ENCODE results near the gene C22orf31.
A peak's percentile ranks its signal among the peaks of the same experiment; 100 is the strongest.
"Not testable (repeated sequence)": the region's sequence is repeated elsewhere in the genome, so short reads cannot be mapped to it uniquely, and the experiment has no call there.

The C22orf31 gene

GRCh38 chr22:29053048-29053702 lies 8.5 kb downstream of the C22orf31 start:
- no peak for DNase-seq

DNA sequence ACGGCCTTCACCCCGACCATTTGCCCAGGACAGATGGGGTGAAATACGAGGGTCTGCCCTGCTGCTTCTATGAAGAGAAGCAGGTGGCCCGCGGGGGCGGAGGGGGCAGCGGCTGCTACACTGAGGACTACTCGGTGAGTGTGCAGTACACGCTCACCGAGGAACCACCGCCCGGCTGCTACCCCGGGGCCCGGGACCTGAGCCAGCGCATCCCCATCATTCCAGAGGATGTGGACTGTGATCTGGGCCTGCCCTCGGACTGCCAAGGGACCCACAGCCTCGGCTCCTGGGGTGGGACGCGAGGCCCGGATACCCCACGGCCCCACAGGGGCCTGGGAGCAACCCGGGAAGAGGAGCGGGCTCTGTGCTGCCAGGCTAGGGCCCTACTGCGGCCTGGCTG lies 11.2 kb downstream of the C22orf31 start:
- no peak for DNase-seq

DNA sequence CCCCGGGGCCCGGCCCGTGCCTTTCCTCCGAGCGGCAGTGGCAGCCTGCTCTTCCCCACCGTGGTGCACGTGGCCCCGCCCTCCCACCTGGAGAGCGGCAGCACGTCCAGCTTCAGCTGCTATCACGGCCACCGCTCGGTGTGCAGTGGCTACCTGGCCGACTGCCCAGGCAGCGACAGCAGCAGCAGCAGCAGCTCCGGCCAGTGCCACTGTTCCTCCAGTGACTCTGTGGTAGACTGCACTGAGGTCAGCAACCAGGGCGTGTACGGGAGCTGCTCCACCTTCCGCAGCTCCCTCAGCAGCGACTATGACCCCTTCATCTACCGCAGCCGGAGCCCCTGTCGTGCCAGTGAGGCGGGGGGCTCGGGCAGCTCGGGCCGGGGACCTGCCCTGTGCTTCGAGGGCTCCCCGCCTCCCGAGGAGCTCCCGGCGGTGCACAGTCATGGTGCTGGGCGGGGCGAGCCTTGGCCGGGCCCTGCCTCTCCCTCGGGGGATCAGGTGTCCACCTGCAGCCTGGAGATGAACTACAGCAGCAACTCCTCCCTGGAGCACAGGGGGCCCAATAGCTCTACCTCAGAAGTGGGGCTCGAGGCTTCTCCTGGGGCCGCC lies 11.9 kb downstream of the C22orf31 start:
- no peak for DNase-seq

DNA sequence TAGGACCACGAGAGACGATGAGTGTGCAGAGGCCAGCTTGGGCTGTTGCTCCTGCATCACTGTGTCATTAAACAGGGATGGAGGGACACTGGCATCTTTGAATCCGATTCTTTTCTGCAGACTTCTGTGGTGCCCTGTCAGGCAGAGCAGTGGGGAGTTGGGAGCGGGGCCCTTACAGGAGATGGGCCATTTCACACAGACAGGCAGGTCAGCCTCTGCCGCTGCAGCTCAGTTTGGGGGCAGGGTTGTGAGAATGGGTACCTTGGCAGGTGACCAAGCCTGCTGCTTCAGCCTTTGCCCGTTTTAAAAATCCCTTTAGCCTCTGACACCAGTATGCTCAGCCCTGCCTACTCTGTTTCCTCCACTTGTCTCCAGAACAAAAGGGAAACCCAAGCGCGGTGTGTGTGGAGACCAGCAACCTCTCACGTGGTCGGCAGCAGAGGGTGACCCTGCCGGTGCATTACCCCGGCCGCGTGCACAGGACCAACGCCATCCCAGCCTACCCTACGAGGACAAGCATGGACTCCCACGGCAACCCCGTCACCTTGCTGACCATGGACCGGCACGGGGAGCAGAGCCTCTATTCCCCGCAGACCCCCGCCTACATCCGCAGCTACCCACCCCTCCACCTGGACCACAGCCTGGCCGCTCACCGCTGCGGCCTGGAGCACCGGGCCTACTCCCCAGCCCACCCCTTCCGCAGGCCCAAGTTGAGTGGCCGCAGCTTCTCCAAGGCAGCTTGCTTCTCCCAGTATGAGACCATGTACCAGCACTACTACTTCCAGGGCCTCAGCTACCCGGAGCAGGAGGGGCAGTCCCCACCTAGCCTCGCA lies 12.6 kb downstream of the C22orf31 start:
- DNase-seq, result no peak

- DNase-seq, result peak; percentile 84
These were observed 16.9 kb downstream of the C22orf31 start for GRCh38 chr22:29044657-29045176.

DNA sequence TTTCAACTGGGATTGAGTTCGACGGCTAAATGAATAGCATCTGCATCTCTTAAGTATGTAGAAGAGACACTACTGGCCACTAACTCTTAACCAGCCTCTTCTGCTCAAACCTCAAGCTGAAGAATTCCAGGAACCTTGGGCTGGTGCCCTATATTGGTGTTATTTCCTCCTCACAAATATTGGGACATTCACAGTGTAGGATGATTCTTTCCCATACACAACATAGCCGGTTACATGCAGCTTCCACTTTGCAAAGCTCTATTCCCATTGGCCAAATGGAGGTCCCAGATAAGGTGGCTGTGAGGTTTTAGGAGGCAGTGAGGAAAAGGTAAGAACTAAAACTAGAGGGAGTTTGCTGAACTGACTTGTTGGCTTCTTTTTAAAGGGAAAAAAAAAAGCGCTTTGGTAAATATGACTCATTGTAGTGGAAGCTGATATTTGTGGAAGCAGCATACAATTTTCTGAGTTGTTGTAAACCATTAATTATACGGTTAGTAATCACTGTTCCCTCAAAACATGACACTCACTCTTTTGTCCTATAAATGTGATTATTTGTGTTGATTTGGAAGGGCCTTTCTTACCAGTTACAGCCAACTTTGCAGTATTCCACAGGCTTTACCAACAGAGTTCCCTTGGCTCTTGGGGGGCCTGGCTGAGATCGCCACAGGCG lies 17.6 kb downstream of the C22orf31 start:
- peak; percentile 63 for DNase-seq

DNA sequence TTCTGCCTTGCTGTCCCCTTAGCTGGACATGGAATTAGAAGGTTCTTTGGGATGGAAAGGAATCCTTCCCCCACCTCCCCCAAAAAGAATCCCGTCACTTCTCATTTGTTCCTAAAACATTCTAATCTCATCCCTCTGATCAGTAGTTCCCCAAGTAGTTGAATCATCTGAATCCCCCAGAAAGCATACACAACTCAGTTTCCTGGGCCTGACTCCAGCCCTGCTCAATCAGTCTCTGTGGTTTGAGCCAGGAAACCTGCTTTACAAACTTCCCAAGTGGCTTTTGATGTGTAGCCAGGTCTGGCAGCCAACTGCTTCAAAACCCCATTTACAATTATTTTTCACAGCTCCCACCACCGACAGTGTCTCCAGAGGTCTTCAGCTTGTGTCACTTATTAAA lies 20.2 kb downstream of the C22orf31 start:
- DNase-seq, result peak; percentile 53

DNA sequence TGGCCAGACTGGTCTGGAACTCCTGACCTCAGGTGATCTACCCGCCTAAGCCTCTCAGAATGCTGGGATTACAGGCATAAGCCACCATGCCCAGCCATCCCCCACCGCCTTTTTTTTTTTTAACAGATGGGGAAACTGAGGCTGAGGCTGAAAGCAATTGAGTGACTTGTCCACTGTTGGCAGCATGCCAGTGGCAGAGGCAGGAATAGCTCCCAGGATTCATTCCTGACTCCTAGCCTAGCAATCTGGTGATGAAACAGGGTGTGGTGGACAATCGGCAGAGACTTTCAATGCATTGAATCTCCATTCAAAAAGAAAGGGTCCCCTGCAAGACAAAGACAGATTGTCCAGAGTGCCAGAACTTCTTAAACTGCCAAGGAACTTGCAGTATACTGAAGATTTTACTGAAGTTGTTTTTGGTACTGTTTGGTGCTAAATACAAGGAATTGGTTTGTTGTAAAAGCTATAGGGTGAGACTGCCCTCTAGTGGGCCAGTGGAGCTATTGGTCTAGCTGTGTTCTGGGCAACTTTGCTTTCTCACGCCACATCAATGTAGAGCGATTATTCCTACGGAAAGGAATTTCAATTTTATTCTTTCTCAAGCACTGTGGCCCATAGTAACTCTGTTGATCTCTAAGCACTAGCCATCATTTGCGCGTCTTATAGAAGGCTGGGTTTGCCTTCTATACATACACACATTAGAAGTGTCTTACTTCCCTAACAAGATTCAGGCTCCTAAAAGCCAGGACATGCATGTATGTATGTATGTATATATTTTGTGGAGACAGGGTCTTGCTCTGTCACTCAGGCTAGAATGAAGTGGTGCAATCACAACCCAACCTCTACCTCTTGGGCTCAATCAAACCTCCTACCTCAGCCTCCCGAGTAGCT lies 21.0 kb downstream of the C22orf31 start:
- peak; percentile 87 for DNase-seq

GRCh38 chr22:29039684-29040083 lies 21.9 kb downstream of the C22orf31 start:
- not testable (repeated sequence) for DNase-seq

- DNase-seq, result no peak
These were observed 22.5 kb downstream of the C22orf31 start for GRCh38 chr22:29039148-29039547.

DNA sequence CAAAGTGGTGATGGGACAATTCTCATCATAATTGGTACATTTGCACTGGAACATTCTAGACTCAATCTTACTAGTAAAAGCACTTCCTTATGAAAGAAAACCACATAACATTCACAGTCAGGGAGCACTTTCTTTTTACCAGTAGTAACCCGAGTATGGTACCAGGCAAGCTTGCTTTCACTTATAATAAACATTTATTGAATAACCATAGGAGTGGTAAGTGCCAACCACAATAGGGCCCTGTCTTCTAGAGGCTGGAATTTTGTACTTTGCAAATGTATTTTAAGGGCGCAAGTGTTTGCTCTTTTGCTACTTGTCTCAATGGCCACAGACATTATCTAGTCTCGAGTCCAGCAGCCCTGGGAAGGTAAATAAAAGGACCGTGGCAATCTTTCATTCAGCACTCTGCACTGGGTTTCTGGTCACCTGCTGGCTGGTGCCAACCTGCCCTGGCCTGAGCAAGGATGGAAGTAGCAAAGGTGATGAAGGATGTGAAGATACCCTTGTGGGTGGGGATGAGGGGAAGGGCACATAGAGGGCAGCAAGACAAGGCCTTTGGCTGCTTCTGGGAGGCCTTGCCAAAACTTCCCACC lies 24.2 kb downstream of the C22orf31 start:
- no peak for DNase-seq

DNA sequence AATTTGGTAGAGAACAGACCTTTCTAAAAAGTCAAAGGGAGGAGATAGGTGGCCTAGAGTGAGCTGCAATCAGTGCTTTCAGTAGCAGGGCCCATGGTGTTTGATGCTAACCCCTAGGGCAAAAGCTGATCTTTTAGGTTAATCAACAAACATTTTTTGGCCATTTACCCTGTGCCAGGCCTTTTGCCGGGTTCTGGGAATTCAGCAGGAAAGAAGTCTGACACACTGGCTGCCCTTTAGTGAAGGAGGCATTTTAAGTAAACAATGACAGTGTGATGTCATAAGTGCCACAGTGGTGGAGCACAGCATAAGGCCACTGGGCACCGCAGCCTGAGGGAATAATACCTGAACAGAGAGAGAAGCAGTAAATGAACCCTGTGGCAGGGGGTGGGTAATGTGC lies 29.0 kb downstream of the C22orf31 start:
- peak; percentile 47 for DNase-seq

DNA sequence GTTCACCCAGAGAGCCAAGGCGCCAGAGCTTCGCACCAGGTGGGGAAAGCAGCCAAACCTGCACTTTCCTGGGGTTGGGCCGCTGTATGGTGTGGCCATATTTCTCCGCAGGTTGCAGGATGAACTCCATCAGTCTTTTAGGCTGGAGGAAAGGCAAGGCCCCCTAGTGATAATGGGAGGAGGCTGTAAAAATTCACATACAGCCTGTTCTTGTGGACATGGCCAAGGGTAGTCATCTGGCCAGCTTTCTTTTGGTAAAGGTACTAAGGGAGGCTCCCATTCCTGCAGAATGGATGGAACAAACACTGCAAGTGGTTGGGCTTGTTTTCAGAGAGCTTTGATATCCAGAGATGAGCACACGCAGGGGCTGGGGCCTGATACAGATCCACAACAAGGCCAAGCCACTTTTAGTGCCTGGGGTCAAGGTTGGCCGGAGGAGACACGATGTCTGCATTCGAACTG lies 29.6 kb downstream of the C22orf31 start:
- DNase-seq, result peak; percentile 12

- peak; percentile 99 for DNase-seq
These were observed 30.2 kb downstream of the C22orf31 start for GRCh38 chr22:29031227-29032011.

GRCh38 chr22:29030618-29031226 lies 30.9 kb downstream of the C22orf31 start:
- DNase-seq, result peak; percentile 84

- DNase-seq, result peak; percentile 39
These were observed 31.5 kb downstream of the C22orf31 start for GRCh38 chr22:29030016-29030617.

DNA sequence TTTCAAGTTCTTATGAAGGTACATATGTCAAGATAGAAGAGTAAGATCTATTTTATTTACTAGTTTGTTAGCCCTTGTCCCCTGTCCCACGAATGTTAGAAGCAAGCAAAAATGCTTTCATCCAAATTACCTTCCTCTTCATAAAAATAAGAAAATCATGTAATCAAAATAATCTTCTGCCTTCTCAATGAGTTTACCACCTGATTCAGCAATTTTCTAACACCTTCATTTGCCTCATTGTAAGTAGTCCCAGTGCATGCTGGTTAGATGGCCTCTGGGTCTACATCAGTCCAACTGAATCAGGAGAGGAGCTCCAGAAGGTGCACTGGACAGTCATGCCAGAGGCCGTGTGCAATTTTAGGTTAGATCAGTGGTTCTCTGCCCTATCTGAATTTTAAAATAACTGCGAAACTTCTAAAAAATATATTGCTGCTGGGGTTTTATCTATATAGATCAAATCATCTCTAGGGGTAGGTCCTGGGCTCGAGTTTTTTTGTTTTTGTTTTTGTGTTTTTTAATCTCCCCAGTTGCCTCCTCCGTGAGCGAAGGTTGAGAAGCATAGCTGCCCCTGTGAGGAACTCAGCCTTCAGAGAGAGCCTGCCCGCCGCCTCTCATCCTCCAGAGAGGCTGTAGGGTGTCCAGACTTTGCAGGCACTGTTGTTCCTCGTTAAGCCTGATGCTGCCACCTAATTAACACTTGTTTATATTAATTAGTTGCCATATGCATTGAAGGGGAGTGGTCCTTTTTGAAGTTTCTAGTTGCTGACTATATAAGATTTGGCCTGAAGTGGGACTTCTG lies 32.2 kb downstream of the C22orf31 start:
- no peak for DNase-seq

- no peak for DNase-seq
These were observed 33.2 kb downstream of the C22orf31 start for GRCh38 chr22:29028468-29028867.

DNA sequence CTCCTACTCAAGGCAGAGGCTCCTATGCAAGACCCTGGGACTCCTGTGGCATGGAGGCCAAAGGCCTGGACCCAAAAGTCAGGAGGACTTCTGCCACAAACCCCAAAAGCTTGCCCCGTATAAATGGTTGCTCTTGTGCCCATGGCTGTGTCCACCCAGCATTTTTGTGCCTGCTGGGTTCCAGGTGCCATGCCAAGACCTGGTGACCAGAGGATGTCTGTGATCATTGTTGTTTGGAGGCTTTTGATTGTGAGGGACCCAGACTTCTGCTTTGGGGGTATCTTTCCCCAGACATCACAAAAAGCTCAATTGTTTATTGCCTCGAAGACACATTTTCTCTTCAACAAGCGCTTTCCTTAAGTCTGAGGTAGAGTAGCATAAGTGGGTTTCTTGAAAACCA lies 35.1 kb downstream of the C22orf31 start:
- no peak for DNase-seq

Measured in EL (cell line).